SK-MEL-5 (cell line): Measurements from ENCODE around the gene ANKRD33. TPM values are rescaled to one million over a fixed set of nuclear protein-coding genes. Genes with fewer than 3 reads are reported as not detected.

Experiments used
- DNase-seq: peaks from one replicate; pipeline ENCODE4 v3.0.0-alpha.2; 2016; ENCODE audit warnings: low read depth, low spot score
- in situ Hi-C: cut with HindIII; loops from 2 replicates; pipeline ENCODE4 v1.10.0; 2016; ENCODE audit warnings: low sequenced_read_pairs, high pct_unique_total_duplicates, low pct_unique_long_range_greater_than_20kb
- total RNA-seq: library from RNA; depleted of rRNA; stranded (reverse); fragments of >200 nt; shearing (Covaris generic); gene quantifications from 2 replicates; pipeline ENCODE4 v1.2.3, GENCODE V29; 2014

ANKRD33 gene
- total RNA-seq, 1 experiment from 2014 or later, result not detected

GRCh38 chr12:51851413-51852124 lies 36.3 kb upstream of the ANKRD33 start:
- in situ Hi-C loops, result no loop called here
- no peak for DNase-seq

- DNase-seq, result no peak
- in situ Hi-C loops, result no loop called here
These were observed 35.3 kb upstream of the ANKRD33 start for GRCh38 chr12:51852404-51853137.

GRCh38 chr12:51855586-51856428 lies 32.1 kb upstream of the ANKRD33 start:
- in situ Hi-C loops, result no loop called here
- DNase-seq, result peak; percentile 60

GRCh38 chr12:51860986-51861385 lies 26.9 kb upstream of the ANKRD33 start:
- in situ Hi-C loops, result no loop called here
- no peak for DNase-seq

GRCh38 chr12:51862947-51863346 lies 25.0 kb upstream of the ANKRD33 start:
- in situ Hi-C loops, result no loop called here
- DNase-seq, result no peak

- no peak for DNase-seq
- in situ Hi-C loops, result no loop called here
These were observed 24.5 kb upstream of the ANKRD33 start for GRCh38 chr12:51863363-51863932.

- DNase-seq, result no peak
- in situ Hi-C loops, result no loop called here
These were observed 23.7 kb upstream of the ANKRD33 start for GRCh38 chr12:51863933-51864832.

- no peak for DNase-seq
- in situ Hi-C loops, result no loop called here
These were observed 22.9 kb upstream of the ANKRD33 start for GRCh38 chr12:51864833-51865670.

- in situ Hi-C loops, result no loop called here
These were observed 22.1 kb upstream of the ANKRD33 start for GRCh38 chr12:51865757-51866270.

GRCh38 chr12:51866324-51866723 lies 21.6 kb upstream of the ANKRD33 start:
- DNase-seq, result no peak
- in situ Hi-C loops, result no loop called here

More at GRCh38 chr12:51865757-51866270, 22.1 kb upstream of the ANKRD33 start:
- DNase-seq, result no peak

- in situ Hi-C loops, result no loop called here
- DNase-seq, result no peak
These were observed 21.1 kb upstream of the ANKRD33 start for GRCh38 chr12:51866762-51867161.

- in situ Hi-C loops, result no loop called here
- no peak for DNase-seq
These were observed 20.5 kb upstream of the ANKRD33 start for GRCh38 chr12:51867371-51867770.

GRCh38 chr12:51867796-51868428 lies 20.0 kb upstream of the ANKRD33 start:
- DNase-seq, result no peak
- in situ Hi-C loops, result no loop called here

- no peak for DNase-seq
These were observed 18.9 kb upstream of the ANKRD33 start for GRCh38 chr12:51868821-51869495.

GRCh38 chr12:51869496-51869865 lies 18.4 kb upstream of the ANKRD33 start:
- in situ Hi-C loops, result no loop called here

More at GRCh38 chr12:51868821-51869495, 18.9 kb upstream of the ANKRD33 start:
- in situ Hi-C loops, result no loop called here

More at GRCh38 chr12:51869496-51869865, 18.4 kb upstream of the ANKRD33 start:
- no peak for DNase-seq
